Fibroblast of the aortic adventitia (primary cell): ENCODE results near the gene TLR6. TPM values are rescaled to one million over a fixed set of nuclear protein-coding genes. Genes with fewer than 3 reads are reported as not detected.
"Not testable (repeated sequence)": the region's sequence is repeated elsewhere in the genome, so short reads cannot be mapped to it uniquely, and the experiment has no call there.

Experiments used
- DNase-seq: peaks from one replicate; pipeline ENCODE4 v3.0.0-alpha.2; 2010; ENCODE audit warnings: low read depth
- H3K4me3 ChIP-seq: 2 replicates; pipeline ENCODE4 v1.5.1; 2011; ENCODE audit warnings: low read depth, mild to moderate bottlenecking, control low read depth, low read length, moderate library complexity
- small RNA-seq: library from RNA; depleted of rRNA; stranded (forward); fragments of <200 nt; gene quantifications from one replicate; pipeline ENCODE3, GENCODE V24; 2012
- total RNA-seq: library from RNA; depleted of rRNA; stranded (reverse); fragments of >200 nt; gene quantifications from 2 replicates; pipeline ENCODE4 v1.2.3, GENCODE V29; 2012; ENCODE audit warnings: low replicate concordance
- TF ChIP-seq, protein P1 (sequence below): IDR thresholded peaks from 2 replicates; pipeline ENCODE4 v1.5.1; 2011; ENCODE audit warnings: mild to moderate bottlenecking, low read length, control low read depth, inconsistent platforms; ENCODE audit not compliant: insufficient read depth

The TLR6 gene
- total RNA-seq, 1 donor, result 5.0 TPM

DNA sequence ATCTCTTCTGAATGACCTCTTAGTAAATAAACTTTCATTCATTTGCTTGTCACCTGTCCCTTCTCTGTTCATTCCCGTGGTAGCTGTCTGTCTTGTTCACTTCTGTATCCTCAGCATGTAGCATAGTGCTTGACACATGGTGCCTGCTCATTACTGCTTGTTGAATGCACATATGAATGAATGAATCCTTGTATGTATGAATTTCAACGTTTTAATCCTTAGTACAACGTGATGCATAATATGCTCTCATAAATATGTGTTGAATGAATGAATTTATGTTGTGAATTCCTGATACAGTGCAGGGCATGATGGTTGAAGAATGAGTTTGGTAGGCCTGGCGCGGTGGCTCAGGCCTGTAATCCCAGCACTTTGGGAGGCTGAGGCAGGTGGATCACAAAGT lies 76.8 kb downstream of the TLR6 start:
- H3K4me3 ChIP-seq, result no peak overlapping the region
- DNase-seq, result no peak
- TF ChIP-seq, protein P1, sequence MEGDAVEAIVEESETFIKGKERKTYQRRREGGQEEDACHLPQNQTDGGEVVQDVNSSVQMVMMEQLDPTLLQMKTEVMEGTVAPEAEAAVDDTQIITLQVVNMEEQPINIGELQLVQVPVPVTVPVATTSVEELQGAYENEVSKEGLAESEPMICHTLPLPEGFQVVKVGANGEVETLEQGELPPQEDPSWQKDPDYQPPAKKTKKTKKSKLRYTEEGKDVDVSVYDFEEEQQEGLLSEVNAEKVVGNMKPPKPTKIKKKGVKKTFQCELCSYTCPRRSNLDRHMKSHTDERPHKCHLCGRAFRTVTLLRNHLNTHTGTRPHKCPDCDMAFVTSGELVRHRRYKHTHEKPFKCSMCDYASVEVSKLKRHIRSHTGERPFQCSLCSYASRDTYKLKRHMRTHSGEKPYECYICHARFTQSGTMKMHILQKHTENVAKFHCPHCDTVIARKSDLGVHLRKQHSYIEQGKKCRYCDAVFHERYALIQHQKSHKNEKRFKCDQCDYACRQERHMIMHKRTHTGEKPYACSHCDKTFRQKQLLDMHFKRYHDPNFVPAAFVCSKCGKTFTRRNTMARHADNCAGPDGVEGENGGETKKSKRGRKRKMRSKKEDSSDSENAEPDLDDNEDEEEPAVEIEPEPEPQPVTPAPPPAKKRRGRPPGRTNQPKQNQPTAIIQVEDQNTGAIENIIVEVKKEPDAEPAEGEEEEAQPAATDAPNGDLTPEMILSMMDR, result no peak

- H3K4me3 ChIP-seq, DNase-seq: not testable (repeated sequence)
Measured at GRCh38 chr4:38777925-38778324, 78.7 kb downstream of the TLR6 start.

DNA sequence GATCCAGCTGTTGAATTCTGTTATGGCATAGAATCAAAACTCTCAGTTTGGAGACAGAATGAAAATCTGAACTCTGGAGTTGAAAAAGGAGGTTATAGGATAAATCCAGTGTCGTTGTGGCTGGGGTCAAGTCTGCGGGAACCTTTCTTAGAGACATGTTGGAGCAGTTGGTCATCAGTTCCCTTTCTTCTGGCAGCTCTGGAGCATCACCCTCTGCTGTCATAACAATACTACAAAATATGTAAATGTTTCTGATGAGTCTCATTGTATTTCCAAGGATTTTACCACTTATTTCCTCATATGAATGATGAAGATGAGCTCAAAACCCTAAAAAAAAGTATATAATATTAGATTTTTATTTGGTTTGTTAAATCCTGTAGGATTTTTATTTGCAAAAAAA lies 81.3 kb downstream of the TLR6 start:
- H3K4me3 ChIP-seq, result no peak overlapping the region
- DNase-seq, result no peak
- TF ChIP-seq, protein P1, result no peak

DNA sequence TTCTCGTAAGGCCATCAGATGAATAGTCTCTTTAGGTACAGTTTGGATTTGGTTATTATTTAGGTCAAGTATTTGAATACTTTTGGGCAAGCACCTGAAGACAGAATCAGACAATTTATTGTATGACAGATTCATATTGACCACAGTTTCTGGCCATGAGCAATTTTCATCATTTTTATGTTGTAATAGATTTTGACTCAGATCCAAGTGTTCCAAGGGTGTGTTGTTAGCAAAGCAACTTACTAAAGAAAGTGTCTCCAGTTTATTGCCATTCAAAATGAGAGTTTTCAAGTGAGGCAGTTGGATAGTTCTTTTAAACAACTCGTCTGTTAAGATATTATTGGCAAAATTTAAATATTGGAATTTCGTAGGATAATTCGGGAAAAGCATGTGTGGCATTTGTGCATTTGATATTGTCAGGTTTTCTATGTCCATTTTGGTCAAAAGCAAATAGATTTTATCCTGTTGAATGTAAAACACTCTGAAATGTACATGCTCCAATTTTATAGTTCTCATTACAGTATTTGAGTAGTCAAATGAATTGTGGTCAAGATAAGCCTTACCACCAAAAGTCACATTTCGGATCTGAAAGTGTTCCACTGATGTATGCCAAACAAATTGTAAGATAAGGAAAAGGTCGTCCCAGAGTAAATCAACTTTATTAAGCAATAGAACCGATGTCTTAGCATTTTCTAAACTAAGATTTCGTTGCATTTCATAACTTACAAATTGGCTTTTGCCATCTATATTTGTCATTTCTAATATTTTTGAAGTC lies 82.2 kb downstream of the TLR6 start:
- TF ChIP-seq, protein P1, result no peak
- DNase-seq, result no peak
- no peak overlapping the region for H3K4me3 ChIP-seq

Small RNA genes lying within 50 kb of the gene (small RNA-seq; reads per million reads assigned to genes)
- gene MIR574, result 59.5 reads per million, percentile 97 among the genes with 10 or more reads in this experiment

Other genes starting within 250 kb of the TLR6 start
- gene KLF3, start 192.6 kb downstream of the TLR6 start, total RNA-seq, result 22.3 and 41.8 TPM in 2 replicates
- gene TLR10, start 73.8 kb downstream of the TLR6 start, total RNA-seq, result not detected in 2 replicates
- gene TLR1, start 52.0 kb downstream of the TLR6 start, total RNA-seq, result 3.2 and 3.5 TPM in 2 replicates
- 263 and 378 TPM in 2 replicates for gene FAM114A1, start 11.0 kb upstream of the TLR6 start, total RNA-seq
- gene TMEM156, start 175.6 kb upstream of the TLR6 start, total RNA-seq, result 0.18 TPM in 1 of 2 replicates, not detected in the other
- 50.9 and 103 TPM in 2 replicates for gene KLHL5, start 205.4 kb upstream of the TLR6 start, total RNA-seq